Ovary (tissue), 9 donors: ENCODE measurements around the gene EXT2. TPM values are rescaled to one million over a fixed set of nuclear protein-coding genes. Genes with fewer than 3 reads are reported as not detected.
A peak's percentile ranks its signal among the peaks of the same experiment; 100 is the strongest.

Experiments used
- DNase-seq, 5 donors: peaks; one replicate each; pipeline ENCODE4 v3.0.0-alpha.2; 2019 to 2020
- H3K27ac ChIP-seq, 2 donors: fragments of 200-600 bp; one replicate each; pipeline versions ENCODE4 v1.5.1 to v1.8.0; 2019 to 2022
- H3K27me3 ChIP-seq: fragments of 200-600 bp; one replicate; pipeline ENCODE4 v1.8.0; 2022
- H3K36me3 ChIP-seq: fragments of 200-600 bp; sonication (generic); one replicate; pipeline ENCODE4 v1.5.1; 2019
- H3K4me1 ChIP-seq: one replicate; pipeline ENCODE4 v1.8.1; 2013; ENCODE audit warnings: mild to moderate bottlenecking, moderate library complexity; ENCODE audit not compliant: insufficient read depth
- H3K4me3 ChIP-seq: fragments of 200-600 bp; sonication (generic); one replicate; pipeline ENCODE4 v1.5.1; 2017
- H3K9me3 ChIP-seq, 2 donors: fragments of 200-600 bp in 1 of 2; sonication (generic) in 1 of 2; one replicate each; pipeline versions ENCODE4 v1.5.1 to v1.8.1; 2013 to 2019; ENCODE audit warnings: mild to moderate bottlenecking in 1 of 2, moderate library complexity in 1 of 2
- CTCF ChIP-seq, 3 donors: fragments of 450-650 bp in 2 of 3; fragments of 200-600 bp in 1 of 3; IDR thresholded peaks; one replicate each; pipeline versions ENCODE4 v1.5.1 to v1.8.0; 2016 to 2022; ENCODE audit warnings: antibody characterized with exemption in 3 of 3, mild to moderate bottlenecking in 1 of 3
- EP300 ChIP-seq: sonication (generic); formaldehyde crosslinking; IDR thresholded peaks from one replicate; pipeline ENCODE4 v1.6.1; 2017; ENCODE audit warnings: antibody characterized with exemption
- POLR2A ChIP-seq: fragments of 450-650 bp; IDR thresholded peaks from one replicate; pipeline ENCODE4 v1.6.1; 2017; ENCODE audit warnings: antibody characterized with exemption, mild to moderate bottlenecking, moderate library complexity
- WGBS, 3 donors: extraction: QIAGEN DNeasy Blood & Tissue Kit in 1 of 3; methylation state at CpG; one replicate each; pipeline versions ENCODE4 v1.1.5 to v1.1.7; 2013 to 2017; 5-methylcytosine and 5-hydroxymethylcytosine counted together
- intact Hi-C, 4 donors: fragments of 100-400 bp; cut with DNase I; formaldehyde crosslinking; loops; one replicate each; pipeline versions ENCODE4 v1.11.0 to v1.15.1; 2022 to 2023
- polyA plus RNA-seq, 2 donors: library from polyadenylated mRNA; stranded (reverse); fragments of 200-250 nt in 1 of 2; fragments of 350-450 nt in 1 of 2; fragmentation: Illumina TruSeq in 1 of 2; extraction: RNeasy Lipid Tissue Mini Kit (QIAGEN cat#74804) in 1 of 2; gene quantifications; one replicate each; pipeline ENCODE4 v1.2.3, GENCODE V29; 2013 to 2014
- total RNA-seq, 7 donors: library from RNA; depleted of rRNA in 2 of 7; stranded (reverse); fragments of >200 nt in 2 of 7; fragmentation: NEBNext Ultra II Directional in 3 of 7; extraction: Animal tissue kit (Norgen Biotek cat#: 25700) in 3 of 7; gene quantifications; one replicate each; pipeline versions ENCODE4 v1.1.0 to v1.2.4, GENCODE V29; 2016 to 2023
- donor health status: DM: no; HTN: no; CAD: no; lungs with moderate emphysema.
- donor health status: DM: no; HTN: no; CAD: no.
- donor health status: Bipolar disorder and iron deficiency.
- donor health status: DM: yes; HTN: yes; CAD: no.
- donor health status: DM: no; HTN: no; CAD: no.
- donor health status: DM: yes; HTN: yes; CAD: no.

The EXT2 gene
- total and polyA plus RNA-seq, 9 donors: 38.0 to 88.8 (median 47.1) TPM

GRCh38 chr11:44112091-44112821 lies 16.8 kb downstream of the EXT2 start:
- no peak overlapping the region for H3K4me3 ChIP-seq
- peak in 4 of 5 donors; percentile 20 to 48 (median 36) for DNase-seq
- no peak overlapping the region for H3K27ac ChIP-seq
- H3K9me3 ChIP-seq: no peaks in the 10 kb centered on the region
- H3K27me3 ChIP-seq: no peaks in the 10 kb centered on the region
- H3K4me1 ChIP-seq: peaks cover 1% of the 10 kb centered on the region
- 21 to 36% (median 34%) methylated on average over 7 of the region's 7 CpGs for WGBS, 3 donors
- no peak for TF ChIP-seq EP300
- no peak for TF ChIP-seq CTCF (IDR thresholded peaks at IDR 0.05)
- TF ChIP-seq POLR2A: no peak
- H3K36me3 ChIP-seq: no peaks in the 10 kb centered on the region
- intact Hi-C loops: loop anchor here in 1 of 4 donors (5.0 kb wide), 1 partner anchor 425 kb away; no protein-coding TSS in a partner anchor

GRCh38 chr11:44113018-44113417 lies 17.5 kb downstream of the EXT2 start:
- H3K4me3 ChIP-seq: no peak overlapping the region
- DNase-seq: no peak
- no peak overlapping the region for H3K27ac ChIP-seq
- TF ChIP-seq EP300: no peak
- no peak for TF ChIP-seq POLR2A
- no peak for TF ChIP-seq CTCF (IDR thresholded peaks at IDR 0.05)
- intact Hi-C loops: loop anchor here in 1 of 4 donors (5.0 kb wide), 1 partner anchor 424 kb away; no protein-coding TSS in a partner anchor
- peaks cover 1% of the 10 kb centered on the region for H3K4me1 ChIP-seq
- no peaks in the 10 kb centered on the region for H3K27me3 ChIP-seq
- no peaks in the 10 kb centered on the region for H3K36me3 ChIP-seq
- 81 to 87% (median 86%) methylated on average over 3 of the region's 3 CpGs for WGBS, 3 donors
- no peaks in the 10 kb centered on the region for H3K9me3 ChIP-seq

DNA sequence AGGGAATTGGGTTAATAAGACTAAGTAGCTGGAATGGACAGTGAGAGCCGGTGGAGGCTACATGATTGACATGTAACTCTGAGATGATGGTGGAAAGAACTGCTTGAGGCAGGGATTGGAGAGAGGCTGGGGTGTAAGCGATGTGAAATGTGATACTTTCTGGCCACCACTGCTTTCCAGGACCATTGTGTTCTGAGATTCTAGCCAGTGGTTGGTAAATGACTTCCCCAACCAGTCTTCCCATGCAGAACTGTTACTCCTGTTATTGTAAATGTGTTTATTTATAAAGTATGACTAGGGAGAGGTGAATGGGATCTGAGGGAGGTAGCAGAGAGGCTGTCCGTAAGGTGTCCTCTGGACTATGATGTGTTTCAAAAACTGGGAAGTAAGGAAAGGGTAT lies 18.1 kb downstream of the EXT2 start:
- 90 to 95% (median 90%) methylated on average over 3 of the region's 3 CpGs for WGBS, 3 donors
- no peaks in the 10 kb centered on the region for H3K27me3 ChIP-seq
- no peak overlapping the region for H3K4me3 ChIP-seq
- TF ChIP-seq EP300 (no peak), CTCF (IDR thresholded peaks at IDR 0.05) (no peak), POLR2A (no peak)
- H3K4me1 ChIP-seq: peaks cover 1% of the 10 kb centered on the region
- H3K9me3 ChIP-seq: no peaks in the 10 kb centered on the region
- intact Hi-C loops: loop anchor here in 1 of 4 donors (5.0 kb wide), 1 partner anchor 424 kb away; no protein-coding TSS in a partner anchor
- no peaks in the 10 kb centered on the region for H3K36me3 ChIP-seq
- DNase-seq: no peak
- no peak overlapping the region for H3K27ac ChIP-seq

- 68 to 79% (median 76%) methylated on average over 3 of the region's 3 CpGs for WGBS, 3 donors
- Histone ChIP-seq H3K27me3 (no peaks in the 10 kb centered on the region), H3K27ac (no peak overlapping the region), H3K9me3 (no peaks in the 10 kb centered on the region), H3K4me3 (no peak overlapping the region), H3K4me1 (no peaks in the 10 kb centered on the region), H3K36me3 (no peaks in the 10 kb centered on the region)
- no peak for TF ChIP-seq CTCF (IDR thresholded peaks at IDR 0.05)
- no peak for TF ChIP-seq POLR2A
- no peak for TF ChIP-seq EP300
- DNase-seq: no peak
- intact Hi-C loops: no loop called here
Observed at GRCh38 chr11:44116234-44116830, 20.9 kb downstream of the EXT2 start.
